Ishikawa (cell line): ENCODE measurements around the gene TNPO3.
A peak's percentile ranks its signal among the peaks of the same experiment; 100 is the strongest.

Experiments
- CEBPB ChIP-seq: IDR thresholded peaks from 2 replicates; pipeline ENCODE4 v1.6.1; 2012
- CREB1 ChIP-seq: IDR thresholded peaks from 2 replicates; pipeline ENCODE4 v1.6.1; 2012; ENCODE audit warnings: low read depth
- EGR1 ChIP-seq: IDR thresholded peaks from 2 replicates; pipeline ENCODE4 v1.6.1; 2012
- EP300 ChIP-seq: IDR thresholded peaks from 2 replicates; pipeline ENCODE4 v1.6.1; 2012; ENCODE audit warnings: borderline replicate concordance
- FOXM1 ChIP-seq: IDR thresholded peaks from 2 replicates; pipeline ENCODE4 v1.6.1; 2012; ENCODE audit warnings: low read depth, borderline replicate concordance
- MAX ChIP-seq: IDR thresholded peaks from 2 replicates; pipeline ENCODE4 v1.6.1; 2012
- NFIC ChIP-seq: IDR thresholded peaks from 2 replicates; pipeline ENCODE4 v1.6.1; 2012
- RAD21 ChIP-seq: IDR thresholded peaks from 2 replicates; pipeline ENCODE4 v1.6.1; 2012; ENCODE audit warnings: low read depth
- REST ChIP-seq: IDR thresholded peaks from 2 replicates; pipeline ENCODE4 v1.6.1; 2012; ENCODE audit warnings: low read depth, mild to moderate bottlenecking
- TAF1 ChIP-seq: IDR thresholded peaks from 2 replicates; pipeline ENCODE4 v1.6.1; 2012; ENCODE audit warnings: low read depth, mild to moderate bottlenecking
- TCF12 ChIP-seq: IDR thresholded peaks from 2 replicates; pipeline ENCODE4 v1.6.1; 2012; ENCODE audit warnings: low read depth
- TEAD4 ChIP-seq: IDR thresholded peaks from 2 replicates; pipeline ENCODE4 v1.6.1; 2012
- USF1 ChIP-seq: IDR thresholded peaks from 2 replicates; pipeline ENCODE4 v1.6.1; 2012
- YY1 ChIP-seq: IDR thresholded peaks from 2 replicates; pipeline ENCODE4 v1.6.1; 2012; ENCODE audit warnings: low read depth
- ZBTB7A ChIP-seq: IDR thresholded peaks from 2 replicates; pipeline ENCODE4 v1.6.1; 2012; ENCODE audit warnings: low read depth

TNPO3 gene

GRCh38 chr7:128906766-128907559 lies 147.9 kb downstream of the TNPO3 start:
- TF ChIP-seq CEBPB = no peak
- no peak for TF ChIP-seq CREB1
- TF ChIP-seq TCF12 = no peak
- TF ChIP-seq ZBTB7A = no peak
- no peak for TF ChIP-seq YY1
- no peak for TF ChIP-seq USF1
- no peak for TF ChIP-seq REST
- no peak for TF ChIP-seq TEAD4
- no peak for TF ChIP-seq EP300
- no peak for TF ChIP-seq TAF1
- TF ChIP-seq FOXM1 = no peak

- no peak for TF ChIP-seq MAX
- TF ChIP-seq ZBTB7A = no peak
- no peak for TF ChIP-seq TAF1
- TF ChIP-seq CREB1 = no peak
- TF ChIP-seq FOXM1 = no peak
- TF ChIP-seq USF1 = no peak
- no peak for TF ChIP-seq RAD21
- TF ChIP-seq EP300 = no peak
These were observed 148.7 kb downstream of the TNPO3 start for GRCh38 chr7:128906001-128906765.

- TF ChIP-seq RAD21 (peak; percentile 76), USF1 (peak; percentile 79), REST (no peak), NFIC (no peak), EGR1 (no peak)
These were observed 150.3 kb downstream of the TNPO3 start for GRCh38 chr7:128904381-128905197.
